K562 (cell line): ENCODE data around the gene B2M. TPM values are rescaled to one million over a fixed set of nuclear protein-coding genes. Genes with fewer than 3 reads are reported as not detected.

Experiments used
- ATAC-seq: fragments of 200-7000 bp; cut with Tn5 transposase; 3 replicates; pipeline ENCODE4 v1.9.1; 2020; ENCODE audit warnings: moderate library complexity
- BruUV-seq: library from RNA; stranded (reverse); fragments of 400-500 nt; replicated peaks from 2 replicates; lab custom pipeline; 2021; lab: Mats Ljungman, UMichigan
- CTCF ChIA-PET: fragments of 300-600 bp; formaldehyde crosslinking; extraction: SDS; loops from one replicate; lab custom pipeline; 2021; ENCODE audit warnings: low intra/inter-chr PET ratio; lab: Yijun Ruan, JAX
- POLR2A ChIA-PET: fragments of 300-600, 350-650 bp; sonication (Branson Sonifier 250); formaldehyde crosslinking; extraction: SDS; loops from one replicate; lab custom pipeline; 2021; ENCODE audit warnings: antibody characterized with exemption, inconsistent platforms; lab: Yijun Ruan, JAX
- DNase-seq, 4 experiments: peaks; one replicate each; pipeline versions ENCODE4 v3.0.0 to v3.0.0-alpha.2; 2011 to 2018; ENCODE audit warnings: low spot score in 3 of 4, mixed read lengths in 3 of 4; ENCODE audit errors: extremely low read depth in 1 of 4
- FAIRE-seq: peaks from 2 replicates; lab custom pipeline; 2011; peaks lifted over from hg19 to GRCh38; lab: Jason Lieb, UNC
- H2AFZ ChIP-seq: 2 replicates; pipeline ENCODE4 v1.6.0; 2011; ENCODE audit warnings: low read depth, low read length, control low read depth, inconsistent platforms
- H3K27ac ChIP-seq: fragments of 200-600 bp; 3 replicates; pipeline ENCODE4 v1.8.0; 2011; ENCODE audit warnings: low read depth, mild to moderate bottlenecking, control low read depth, inconsistent platforms, low read length, moderate library complexity, mixed read lengths; ENCODE audit errors: extremely low read depth
- H3K27me3 ChIP-seq, 2 experiments: fragments of 300-600 bp in 1 of 2; 2 replicates in 1 of 2; 3 replicates in 1 of 2; pipeline versions ENCODE4 v1.6.0 to v1.8.0; 2011; ENCODE audit warnings: inconsistent platforms in 2 of 2, low read length in 2 of 2, mild to moderate bottlenecking in 1 of 2, mixed read lengths in 1 of 2, moderate library complexity in 1 of 2; ENCODE audit not compliant: control insufficient read depth in 2 of 2, insufficient read depth in 2 of 2
- H3K36me3 ChIP-seq: fragments of 300-600 bp; 3 replicates; pipeline ENCODE4 v1.8.0; 2011; ENCODE audit warnings: mild to moderate bottlenecking, low read length, inconsistent platforms; ENCODE audit not compliant: control insufficient read depth, insufficient read depth
- H3K4me1 ChIP-seq, 2 experiments: fragments of 200-600 bp in 1 of 2; replicated peaks in 1 of 2; 2 replicates in 1 of 2; 3 replicates in 1 of 2; pipeline versions ENCODE4 v1.5.1 to v1.8.0; 2011; ENCODE audit warnings: inconsistent platforms in 2 of 2, low read length in 2 of 2, mild to moderate bottlenecking in 1 of 2, mixed read lengths in 1 of 2, moderate library complexity in 1 of 2; ENCODE audit not compliant: control insufficient read depth in 2 of 2, insufficient read depth in 2 of 2
- H3K4me2 ChIP-seq: 2 replicates; pipeline ENCODE4 v1.6.1; 2011; ENCODE audit warnings: low read length, control low read depth, inconsistent platforms, mixed read lengths; ENCODE audit not compliant: insufficient read depth
- H3K4me3 ChIP-seq: fragments of 200-600 bp; sonication (generic), shearing (Covaris generic); 2 replicates; pipeline ENCODE4 v1.5.1; 2016; ENCODE audit warnings: control low read depth, inconsistent platforms
- H3K79me2 ChIP-seq: fragments of 200-600 bp; 3 replicates; pipeline ENCODE4 v1.8.0; 2011; ENCODE audit warnings: low read length, inconsistent platforms; ENCODE audit not compliant: control insufficient read depth, insufficient read depth
- H3K9ac ChIP-seq, 2 experiments: 2 replicates each; pipeline versions ENCODE4 v1.6.0 to v1.6.1; 2011; ENCODE audit warnings: low read depth in 2 of 2, low read length in 2 of 2, control low read depth in 1 of 2, inconsistent platforms in 1 of 2, mild to moderate bottlenecking in 1 of 2, mixed read lengths in 1 of 2; ENCODE audit not compliant: insufficient read depth in 1 of 2
- H3K9me1 ChIP-seq: one replicate; pipeline ENCODE4 v1.6.0; 2011; ENCODE audit warnings: inconsistent platforms, mild to moderate bottlenecking, low read length, moderate library complexity; ENCODE audit not compliant: control insufficient read depth, insufficient read depth
- H3K9me3 ChIP-seq: replicated peaks from 2 replicates; pipeline ENCODE4 v1.5.1; 2011; ENCODE audit warnings: low read depth, low read length, inconsistent platforms; ENCODE audit not compliant: control insufficient read depth, insufficient read depth
- H4K20me1 ChIP-seq: replicated peaks from 2 replicates; pipeline ENCODE4 v1.6.1; 2011; ENCODE audit warnings: low read length, inconsistent platforms, mixed read lengths; ENCODE audit not compliant: control insufficient read depth, insufficient read depth
- IRF2 ChIP-seq: sonication (generic); formaldehyde crosslinking; IDR thresholded peaks from 2 replicates; pipeline ENCODE4 v1.8.1; 2022; ENCODE audit warnings: mild to moderate bottlenecking, missing genetic modification reagents
- KLF13 ChIP-seq: fragments of 450-650 bp; IDR thresholded peaks from 2 replicates; pipeline ENCODE4 v1.6.1; 2016; ENCODE audit warnings: missing genetic modification characterization, low read depth, mild to moderate bottlenecking, missing compliant biosample characterization, moderate library complexity, borderline replicate concordance
- MCM5 ChIP-seq: fragments of 450-650 bp; IDR thresholded peaks from 2 replicates; pipeline ENCODE4 v1.6.1; 2016; ENCODE audit warnings: low read depth
- MTA1 ChIP-seq: fragments of 450-650 bp; IDR thresholded peaks from 2 replicates; pipeline ENCODE4 v1.6.1; 2017; ENCODE audit warnings: borderline replicate concordance
- NCOA4 ChIP-seq: fragments of 450-650 bp; IDR thresholded peaks from 2 replicates; pipeline ENCODE4 v1.6.1; 2018; ENCODE audit warnings: mild to moderate bottlenecking; ENCODE audit not compliant: partially characterized antibody
- POLR3G ChIP-seq: IDR thresholded peaks from 2 replicates; pipeline ENCODE4 v1.6.1; 2011; ENCODE audit not compliant: insufficient read length, insufficient replicate concordance; ENCODE audit errors: extremely low read depth
- YBX1 ChIP-seq: fragments of 450-650 bp; IDR thresholded peaks from 2 replicates; pipeline ENCODE4 v1.7.1; 2016; ENCODE audit warnings: mild to moderate bottlenecking
- YY1 ChIP-seq, 3 experiments: IDR thresholded peaks; 2 replicates each; pipeline ENCODE4 v1.6.1; 2011; ENCODE audit warnings: low read length in 2 of 3, mild to moderate bottlenecking in 2 of 3, moderate library complexity in 2 of 3, borderline replicate concordance in 1 of 3, control low read depth in 1 of 3, low read depth in 1 of 3; ENCODE audit not compliant: insufficient read depth in 3 of 3, insufficient replicate concordance in 2 of 3, control insufficient read depth in 1 of 3, insufficient read length in 1 of 3; ENCODE audit errors: extremely low read depth in 1 of 3
- ZNF512 ChIP-seq: IDR thresholded peaks from 2 replicates; pipeline ENCODE4 v1.6.1; 2016; ENCODE audit warnings: missing genetic modification characterization, missing compliant biosample characterization
- WGBS: fragments of 100-300 bp; shearing (Covaris generic); methylation state at CpG from one replicate; pipeline ENCODE4 v1.1.6; 2016; ENCODE audit warnings: low coverage, mixed read lengths; ENCODE audit not compliant: insufficient coverage; ENCODE audit errors: missing lambda C conversion rate; 5-methylcytosine and 5-hydroxymethylcytosine counted together
- in situ Hi-C: fragments of 300-500 bp; cut with MboI; formaldehyde crosslinking; loops from 4 replicates; pipeline ENCODE4 v1.15.0; 2018; ENCODE audit warnings: inconsistent platforms, mixed read lengths
- intact Hi-C: fragments of 100-400 bp; cut with micrococcal nuclease; formaldehyde crosslinking; loops from 2 replicates; pipeline ENCODE4 v1.14.2; 2022
- polyA plus RNA-seq, 8 experiments: library from polyadenylated mRNA; depleted of rRNA in 4 of 8; stranded (reverse) in 5 of 8; unstranded in 3 of 8; fragments of >200 nt; fragmentation: Nextera tagmentation in 2 of 8; fragmentation: Illumina TruSeq in 1 of 8; extraction: Ambion mirVana in 2 of 8; extraction: Trizol in 1 of 8; gene quantifications; 2 replicates each; pipeline versions ENCODE4 v1.2.1 to v1.2.3, GENCODE V29; 2011 to 2014; ENCODE audit warnings: inconsistent platforms in 1 of 8, missing spikeins in 1 of 8
- total RNA-seq, 7 experiments: library from RNA; depleted of rRNA in 6 of 7; stranded (reverse); fragments of >200 nt in 6 of 7; fragmentation: Illumina TruSeq in 2 of 7; extraction: Trizol in 2 of 7; gene quantifications; 2 replicates each; pipeline versions ENCODE4 v1.2.1 to v1.2.3, GENCODE V29; 2011 to 2021; ENCODE audit warnings: low replicate concordance in 1 of 7

B2M gene
- total and polyA plus RNA-seq, 9 of the 15 experiments (the other 6 are each of a cell fraction or from before 2014, with no cell fraction given) = 460 to 3,138 (median 1,032) TPM

DNA sequence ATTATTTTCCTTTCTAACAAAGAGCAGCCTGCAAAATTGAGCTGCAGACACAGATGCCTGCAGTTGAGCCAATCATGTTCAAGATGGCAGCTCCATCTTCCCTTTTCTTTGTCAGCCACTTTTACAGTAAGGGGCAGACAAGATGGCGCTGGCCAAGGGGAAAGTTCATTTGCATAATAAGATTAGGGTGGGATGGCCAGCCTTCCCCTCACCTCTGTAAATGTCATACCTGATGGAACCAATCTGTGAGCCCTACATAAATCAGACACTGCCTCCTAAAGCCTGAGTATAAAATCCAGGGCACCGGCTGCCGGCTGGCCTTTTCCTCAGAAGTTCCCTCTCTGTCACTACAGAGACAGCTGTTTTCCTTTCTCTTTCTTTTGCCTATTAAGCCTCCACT, 16.0 kb upstream of the B2M start:
- no peaks in the 10 kb centered on the region for H3K9me1 ChIP-seq
- ChIA-PET POLR2A (interaction anchor here (0.7 to 1.9 kb wide), 3 partner anchors 15 to 97 kb away, joined by 3 to 7 read pairs (median 6); partner anchors contain the start of gene B2M), CTCF (no interaction called here)
- no peak overlapping the region for H3K4me3 ChIP-seq
- in situ Hi-C loops = no loop called here
- no peaks in the 10 kb centered on the region for H3K79me2 ChIP-seq
- WGBS = 40% methylated on average over 3 of the region's 3 CpGs
- H3K27me3 ChIP-seq = no peaks in the 10 kb centered on the region
- TF ChIP-seq YBX1 (no peak), YY1 (IDR thresholded peaks at IDR 0.05; ENCODE audit: borderline replicate concordance in 1 of 3, control insufficient read depth in 1 of 3, extremely low read depth in 1 of 3, insufficient read depth in 3 of 3, insufficient read length in 1 of 3, insufficient replicate concordance in 2 of 3, low read depth in 1 of 3, low read length in 2 of 3) (peak in 1 of 3 experiments; percentile 77), KLF13 (no peak), POLR3G (no peak)
- H3K4me2 ChIP-seq = 0 out of 2 replicates have a peak overlapping the region, but pooled peaks have one; percentile 10
- DNase-seq = no peak
- no peaks in the 10 kb centered on the region for H3K4me1 ChIP-seq
- H3K9me3 ChIP-seq = no peaks in the 10 kb centered on the region
- no peak overlapping the region for H3K9ac ChIP-seq
- H2AFZ ChIP-seq = peak overlapping the region; percentile 75
- ATAC-seq = peak; percentile 43; the same call in 2 of the 3 replicates
- intact Hi-C loops = no loop called here
- H3K27ac ChIP-seq = no peak overlapping the region
- FAIRE-seq = peak; percentile 58
- BruUV-seq = no TSS peak
- no peaks in the 10 kb centered on the region for H4K20me1 ChIP-seq
- no peaks in the 10 kb centered on the region for H3K36me3 ChIP-seq

DNA sequence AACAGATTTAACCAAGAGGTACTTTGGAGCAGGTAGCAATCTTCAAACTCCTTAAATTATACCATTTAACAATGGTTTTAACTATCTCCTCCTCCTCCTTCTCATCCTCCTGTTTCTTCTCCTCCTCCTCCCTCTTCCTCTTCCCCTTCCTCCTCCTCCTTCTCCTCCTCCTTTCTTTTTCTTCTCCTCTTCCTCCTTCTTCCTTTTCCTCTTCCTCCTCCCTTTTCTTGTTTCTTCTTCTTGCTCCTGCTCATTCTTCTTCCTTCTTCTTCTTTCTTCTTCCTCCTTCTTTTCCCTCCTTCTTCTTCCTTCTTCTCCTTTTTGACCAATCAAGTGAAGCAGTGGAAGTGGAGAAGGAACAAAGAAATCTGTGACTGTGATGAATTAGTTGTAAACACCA, 14.3 kb upstream of the B2M start:
- POLR2A ChIA-PET = interaction anchor here (0.7 to 2.7 kb wide), 3 partner anchors 11 to 101 kb away, joined by 3 to 13 read pairs (median 4); partner anchors contain the start of genes B2M and PATL2
- no peak overlapping the region for H3K4me2 ChIP-seq
- no peak overlapping the region for H3K27ac ChIP-seq
- no peaks in the 10 kb centered on the region for H3K36me3 ChIP-seq
- H2AFZ ChIP-seq = no peak overlapping the region
- intact Hi-C loops (no loop called here), in situ Hi-C loops (no loop called here)
- BruUV-seq = no TSS peak
- no peak for ATAC-seq
- H3K9me1 ChIP-seq = no peaks in the 10 kb centered on the region
- H3K9ac ChIP-seq = no peak overlapping the region
- no peaks in the 10 kb centered on the region for H3K27me3 ChIP-seq
- H4K20me1 ChIP-seq = no peaks in the 10 kb centered on the region
- TF ChIP-seq ZNF512 (tag) (peak; percentile 79), IRF2 (CRISPR knock-in tag) (no peak), NCOA4 (peak; percentile 9), MTA1 (peak; percentile 23; the same call in 1 of the 2 replicates), MCM5 (0 out of 2 replicates have a peak, but pooled peaks have one; percentile 94)
- H3K4me3 ChIP-seq = no peak overlapping the region
- CTCF ChIA-PET = no interaction called here
- no peak for FAIRE-seq
- no peak for DNase-seq
- no peaks in the 10 kb centered on the region for H3K9me3 ChIP-seq
- no peaks in the 10 kb centered on the region for H3K79me2 ChIP-seq
- no peaks in the 10 kb centered on the region for H3K4me1 ChIP-seq
